GM18520 (cell line): ENCODE data around the gene SCYL1.

Experiments
- ATAC-seq: cut with Tn5 transposase; IDR thresholded peaks from one replicate; pipeline ENCODE4 v1.9.1; 2021; ENCODE audit not compliant: unreplicated experiment

Gene SCYL1

DNA sequence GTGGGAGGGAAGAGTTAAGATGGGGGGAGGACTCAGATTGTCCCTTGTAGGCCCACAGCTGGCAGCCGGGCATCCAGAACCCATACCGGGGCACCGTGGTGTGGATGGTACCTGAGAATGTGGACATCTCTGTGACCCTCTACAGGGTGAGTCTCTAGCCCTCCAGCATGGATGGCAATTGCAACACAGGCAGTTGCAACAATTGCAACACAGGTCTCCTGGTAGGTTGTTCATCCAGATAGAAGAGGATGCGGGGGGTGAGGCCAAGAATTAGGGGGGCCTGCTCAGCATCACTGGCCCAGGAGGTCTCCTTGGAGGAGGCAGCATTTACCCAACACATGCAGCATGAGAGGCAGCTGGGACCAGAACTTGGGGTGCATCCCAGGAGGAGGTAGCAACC, 54.4 kb downstream of the SCYL1 start:
- ATAC-seq, result no peak

- ATAC-seq, result no peak
Observed at GRCh38 chr11:65580031-65580692, 55.3 kb downstream of the SCYL1 start.

DNA sequence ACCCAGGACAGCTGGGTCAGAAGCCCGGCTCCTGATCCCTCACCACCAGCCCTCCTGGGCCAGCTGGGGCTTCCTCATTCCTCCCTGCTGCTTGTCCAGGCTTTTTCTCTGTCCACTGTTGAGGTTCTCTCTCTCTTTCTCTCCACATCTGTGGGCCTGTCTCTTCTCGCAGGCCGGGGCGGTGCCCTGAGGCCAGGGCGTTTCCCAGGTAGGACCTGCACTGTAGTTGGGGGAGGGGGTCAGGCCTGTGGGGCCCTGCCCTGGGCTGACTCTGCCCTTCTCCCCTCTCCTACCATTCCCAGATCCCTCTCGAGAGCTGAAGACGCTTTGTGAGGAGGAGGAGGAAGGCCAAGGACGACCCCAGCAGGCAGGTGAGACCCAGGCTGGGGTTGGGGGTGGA, 55.9 kb downstream of the SCYL1 start:
- ATAC-seq, result no peak

DNA sequence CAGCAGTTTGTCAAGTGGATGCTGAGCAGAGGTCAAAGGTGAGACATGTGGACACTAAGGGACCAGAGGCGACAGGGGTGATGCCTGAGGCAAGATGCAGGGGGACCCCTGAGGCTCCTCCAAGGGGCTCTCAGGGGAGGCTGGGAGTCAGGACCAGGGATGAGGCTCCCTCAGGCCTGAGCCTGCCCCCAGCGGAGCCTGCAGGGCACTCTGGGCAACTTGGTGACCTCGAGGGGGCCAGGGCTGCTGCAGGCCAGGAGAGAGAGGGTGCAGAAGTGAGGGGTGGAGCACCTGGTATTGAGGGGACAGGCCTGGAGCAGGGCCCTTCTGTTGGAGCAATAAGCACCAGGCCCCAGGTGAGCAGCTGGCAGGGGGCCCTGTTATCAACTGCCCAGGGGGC, 57.0 kb downstream of the SCYL1 start:
- no peak for ATAC-seq

- ATAC-seq, result no peak
Observed at GRCh38 chr11:65583589-65583988, 58.7 kb downstream of the SCYL1 start.

DNA sequence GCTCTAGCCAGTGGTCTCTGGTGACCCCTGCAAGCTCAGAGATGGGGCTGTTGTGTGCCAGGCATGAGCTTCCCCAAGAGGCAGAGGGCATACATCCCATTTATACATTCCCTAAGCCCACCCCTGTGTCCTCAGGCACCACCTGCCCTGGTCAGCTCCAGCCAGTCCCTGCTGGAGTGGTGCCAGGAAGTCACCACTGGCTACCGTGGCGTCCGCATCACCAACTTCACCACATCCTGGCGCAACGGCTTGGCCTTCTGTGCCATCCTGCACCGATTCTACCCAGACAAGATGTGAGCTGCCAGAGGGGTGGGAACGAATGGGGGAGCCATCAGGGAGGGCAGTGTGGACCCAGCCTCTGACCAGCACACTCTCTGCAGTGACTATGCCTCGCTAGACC, 59.2 kb downstream of the SCYL1 start:
- no peak for ATAC-seq

DNA sequence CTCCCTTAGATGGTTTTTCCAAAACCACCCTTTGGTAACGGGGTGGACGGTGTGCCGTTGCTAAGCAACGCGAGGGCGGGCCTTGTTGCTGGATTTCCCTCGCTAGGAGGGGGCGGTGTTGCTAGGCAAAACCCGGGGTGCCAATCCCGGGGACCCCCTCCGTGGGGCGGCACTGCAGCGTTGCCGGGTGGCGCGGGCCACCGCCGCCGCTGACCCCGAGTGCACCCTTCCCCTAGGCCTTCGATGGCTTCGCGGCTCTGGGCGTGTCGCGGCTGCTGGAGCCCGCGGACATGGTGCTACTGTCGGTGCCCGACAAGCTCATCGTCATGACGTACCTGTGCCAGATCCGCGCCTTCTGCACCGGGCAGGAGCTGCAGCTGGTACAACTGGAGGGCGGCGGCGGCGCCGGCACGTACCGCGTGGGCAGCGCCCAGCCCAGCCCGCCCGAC, 59.9 kb downstream of the SCYL1 start:
- no peak for ATAC-seq

DNA sequence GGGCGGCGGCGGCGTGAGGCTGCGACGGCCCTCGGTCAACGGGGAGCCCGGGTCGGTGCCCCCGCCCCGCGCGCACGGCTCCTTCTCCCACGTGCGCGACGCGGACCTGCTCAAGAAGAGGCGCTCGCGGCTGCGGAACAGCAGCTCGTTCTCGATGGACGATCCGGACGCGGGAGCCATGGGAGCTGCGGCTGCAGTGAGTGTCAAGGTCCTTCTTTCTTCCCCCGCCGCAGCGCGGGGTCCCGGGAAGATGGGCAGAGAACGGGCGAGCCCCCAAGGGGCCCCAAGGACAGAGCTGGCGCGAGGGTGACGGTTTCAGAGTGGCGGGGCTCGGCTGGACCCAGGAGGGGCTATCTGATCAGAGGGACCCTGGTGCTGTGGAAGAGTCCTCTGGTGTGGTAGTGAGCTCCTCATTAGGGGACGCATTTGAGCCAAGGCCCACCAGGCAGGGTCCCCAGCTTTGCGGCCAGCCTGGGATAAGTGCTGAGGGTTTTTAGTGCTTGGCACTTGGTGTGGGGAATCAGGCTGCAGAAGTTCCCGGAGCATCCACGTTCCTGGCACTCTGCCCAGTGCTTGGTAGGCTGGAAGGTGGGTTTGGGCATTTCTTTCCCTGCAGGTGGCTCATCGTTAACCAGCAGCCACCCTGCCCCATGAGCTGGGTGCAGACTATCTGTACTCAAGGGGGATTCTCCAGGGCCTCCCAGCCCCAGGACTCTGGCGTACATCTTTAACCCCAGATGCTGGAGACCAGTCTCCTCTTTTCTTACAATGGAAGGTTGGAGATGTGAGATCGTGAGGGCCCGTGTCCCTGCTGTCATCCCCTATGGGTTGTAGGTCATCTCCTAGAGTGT, 60.7 kb downstream of the SCYL1 start:
- no peak for ATAC-seq

GRCh38 chr11:65586247-65586630, 61.4 kb downstream of the SCYL1 start:
- ATAC-seq, result no peak

DNA sequence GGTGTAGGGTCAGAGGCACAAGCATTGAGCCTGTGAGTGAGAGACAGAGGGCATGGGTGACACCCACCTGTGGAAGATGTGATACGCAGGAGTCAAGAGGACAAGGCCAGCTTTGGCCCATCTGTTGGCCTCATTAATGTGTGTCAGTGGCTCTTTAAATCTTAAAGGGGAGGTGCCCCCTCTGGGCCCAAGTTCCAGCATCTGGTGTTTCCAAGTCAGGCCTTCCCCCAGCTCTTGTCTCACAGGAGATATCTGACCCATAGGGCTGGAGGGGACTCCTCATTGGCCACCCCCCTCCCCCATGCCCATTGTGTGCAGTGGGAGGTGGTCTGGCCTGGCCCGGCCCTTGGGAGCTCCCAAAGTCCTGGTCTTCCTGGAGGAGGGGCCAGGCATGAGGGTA, 61.8 kb downstream of the SCYL1 start:
- no peak for ATAC-seq
